Left ventricle myocardium inferior (tissue), 1 donor: ENCODE measurements around the gene CD2AP. TPM values are rescaled to one million over a fixed set of nuclear protein-coding genes. Genes with fewer than 3 reads are reported as not detected.

Experiments used
- DNase-seq: peaks from one replicate; pipeline ENCODE4 v3.0.0-alpha.2; 2020
- H3K27ac ChIP-seq: fragments of 200-600 bp; replicated peaks from 2 replicates; pipeline ENCODE4 v1.8.0; 2021
- H3K27me3 ChIP-seq: fragments of 200-600 bp; 2 replicates; pipeline ENCODE4 v1.8.0; 2021; ENCODE audit warnings: low read depth
- H3K36me3 ChIP-seq: fragments of 200-600 bp; 2 replicates; pipeline ENCODE4 v1.8.0; 2021
- H3K4me1 ChIP-seq: fragments of 200-600 bp; 2 replicates; pipeline ENCODE4 v1.8.0; 2021
- H3K4me3 ChIP-seq: fragments of 200-600 bp; 2 replicates; pipeline ENCODE4 v1.8.0; 2021; ENCODE audit warnings: mild to moderate bottlenecking, moderate library complexity
- H3K9me3 ChIP-seq: fragments of 200-600 bp; replicated peaks from 2 replicates; pipeline ENCODE4 v1.8.0; 2021
- CTCF ChIP-seq: fragments of 200-600 bp; IDR thresholded peaks from 2 replicates; pipeline ENCODE4 v1.8.0; 2021; ENCODE audit warnings: antibody characterized with exemption, mild to moderate bottlenecking, borderline replicate concordance
- intact Hi-C: fragments of 100-400 bp; cut with micrococcal nuclease; formaldehyde crosslinking; loops from one replicate; pipeline ENCODE4 v1.11.0; 2022
- total RNA-seq: library from RNA; stranded (reverse); fragmentation: NEBNext Ultra II Directional; extraction: Animal tissue kit (Norgen Biotek cat#: 25700); gene quantifications from one replicate; pipeline ENCODE4 v1.2.1, GENCODE V29; 2021
- donor health status: DM: no; HTN: yes; CAD: no; lungs with severe emphysema.

The CD2AP gene
- total RNA-seq, 1 donor from 2014 or later: 9.9 TPM

- intact Hi-C loops: no loop called here
- no peak for DNase-seq
- TF ChIP-seq CTCF: no peak
- peaks cover 44% of the 10 kb centered on the region for H3K4me1 ChIP-seq
- H3K27ac ChIP-seq: no peak overlapping the region
- no peaks in the 10 kb centered on the region for H3K27me3 ChIP-seq
- H3K36me3 ChIP-seq: no peaks in the 10 kb centered on the region
- no peak overlapping the region for H3K4me3 ChIP-seq
- no peaks in the 10 kb centered on the region for H3K9me3 ChIP-seq
These were observed 6.4 kb downstream of the CD2AP start for GRCh38 chr6:47483853-47484546.

GRCh38 chr6:47484616-47485015 is 7.0 kb downstream of the CD2AP start:
- Histone ChIP-seq H3K4me3 (no peak overlapping the region), H3K36me3 (no peaks in the 10 kb centered on the region), H3K27me3 (no peaks in the 10 kb centered on the region), H3K4me1 (peaks cover 38% of the 10 kb centered on the region), H3K9me3 (no peaks in the 10 kb centered on the region), H3K27ac (no peak overlapping the region)
- DNase-seq: no peak
- intact Hi-C loops: no loop called here
- no peak for TF ChIP-seq CTCF

- Histone ChIP-seq H3K9me3 (no peaks in the 10 kb centered on the region), H3K4me3 (no peak overlapping the region), H3K4me1 (peaks cover 34% of the 10 kb centered on the region), H3K36me3 (no peaks in the 10 kb centered on the region), H3K27me3 (no peaks in the 10 kb centered on the region), H3K27ac (no peak overlapping the region)
- DNase-seq: no peak
- TF ChIP-seq CTCF: no peak
- intact Hi-C loops: no loop called here
These were observed 7.5 kb downstream of the CD2AP start for GRCh38 chr6:47485083-47485482.

- TF ChIP-seq CTCF: no peak
- H3K36me3 ChIP-seq: no peaks in the 10 kb centered on the region
- intact Hi-C loops: no loop called here
- no peaks in the 10 kb centered on the region for H3K27me3 ChIP-seq
- DNase-seq: no peak
- H3K4me3 ChIP-seq: no peak overlapping the region
- H3K4me1 ChIP-seq: peaks cover 30% of the 10 kb centered on the region
- H3K27ac ChIP-seq: no peak overlapping the region
- no peaks in the 10 kb centered on the region for H3K9me3 ChIP-seq
These were observed 8.0 kb downstream of the CD2AP start for GRCh38 chr6:47485491-47486135.

GRCh38 chr6:47489995-47490394 is 12.4 kb downstream of the CD2AP start:
- Histone ChIP-seq H3K4me1 (peaks cover 8% of the 10 kb centered on the region), H3K4me3 (no peak overlapping the region), H3K36me3 (no peaks in the 10 kb centered on the region), H3K27me3 (no peaks in the 10 kb centered on the region), H3K27ac (no peak overlapping the region), H3K9me3 (no peaks in the 10 kb centered on the region)
- no peak for DNase-seq
- no peak for TF ChIP-seq CTCF
- intact Hi-C loops: no loop called here
